Hepatocyte (in vitro differentiated cells): ENCODE data around the gene DNM3. TPM values are rescaled to one million over a fixed set of nuclear protein-coding genes. Genes with fewer than 3 reads are reported as not detected.

ENCODE experiments used
- DNase-seq: peaks from one replicate; pipeline ENCODE4 v3.0.0-alpha.2; 2016; ENCODE audit warnings: low spot score
- H2AFZ ChIP-seq: fragments of 200-600 bp; sonication (generic); 2 replicates; pipeline ENCODE4 v1.6.0; 2016; ENCODE audit warnings: antibody characterized with exemption, mild to moderate bottlenecking
- H3K27ac ChIP-seq: fragments of 200-600 bp; sonication (generic); 2 replicates; pipeline ENCODE4 v1.5.1; 2016; ENCODE audit warnings: mild to moderate bottlenecking
- H3K27me3 ChIP-seq: fragments of 200-600 bp; sonication (generic); 2 replicates; pipeline ENCODE4 v1.6.1; 2016
- H3K36me3 ChIP-seq: fragments of 200-600 bp; sonication (generic); replicated peaks from 2 replicates; pipeline ENCODE4 v1.5.1; 2016; ENCODE audit warnings: low read depth; ENCODE audit not compliant: insufficient read depth
- H3K4me1 ChIP-seq: fragments of 200-600 bp; sonication (generic); 2 replicates; pipeline ENCODE4 v1.5.1; 2016; ENCODE audit warnings: mild to moderate bottlenecking, moderate library complexity; ENCODE audit not compliant: insufficient read depth
- H3K4me2 ChIP-seq: fragments of 200-600 bp; sonication (generic); 2 replicates; pipeline ENCODE4 v1.6.0; 2016
- H3K4me3 ChIP-seq: fragments of 200-600 bp; sonication (generic); 2 replicates; pipeline ENCODE4 v1.5.1; 2016; ENCODE audit warnings: mild to moderate bottlenecking
- H3K79me2 ChIP-seq: fragments of 200-600 bp; sonication (generic); 2 replicates; pipeline ENCODE4 v1.6.0; 2017; ENCODE audit warnings: mild to moderate bottlenecking
- H3K9me2 ChIP-seq: fragments of 200-600 bp; sonication (generic); replicated peaks from 2 replicates; pipeline ENCODE4 v1.6.0; 2017; ENCODE audit warnings: mild to moderate bottlenecking; ENCODE audit not compliant: insufficient read depth
- H3K9me3 ChIP-seq: fragments of 200-600 bp; sonication (generic); 2 replicates; pipeline ENCODE4 v1.5.1; 2016; ENCODE audit warnings: low read depth, mild to moderate bottlenecking
- H4K20me1 ChIP-seq: fragments of 200-600 bp; sonication (generic); 2 replicates; pipeline ENCODE4 v1.6.0; 2016; ENCODE audit warnings: mild to moderate bottlenecking; ENCODE audit not compliant: insufficient read depth, poor library complexity, severe bottlenecking
- CTCF ChIP-seq: fragments of 200-600 bp; sonication (generic); IDR thresholded peaks from 2 replicates; pipeline ENCODE4 v1.5.1; 2016; ENCODE audit warnings: antibody characterized with exemption, mild to moderate bottlenecking; ENCODE audit not compliant: poor library complexity
- EZH2 ChIP-seq: fragments of 200-600 bp; sonication (generic); IDR thresholded peaks from 2 replicates; pipeline ENCODE4 v1.6.1; 2016; ENCODE audit warnings: antibody characterized with exemption, mild to moderate bottlenecking, borderline replicate concordance
- EZH2phosphoT487 ChIP-seq: fragments of 200-600 bp; sonication (generic); IDR thresholded peaks from one replicate; pipeline ENCODE4 v1.6.1; 2018; ENCODE audit warnings: antibody characterized with exemption, mild to moderate bottlenecking, low read depth, moderate library complexity; ENCODE audit not compliant: unreplicated experiment, severe bottlenecking
- WGBS: methylation state at CpG from one replicate; pipeline ENCODE4 v1.1.6; 2016; ENCODE audit warnings: low lambda C conversion rate; ENCODE audit errors: missing lambda C conversion rate; 5-methylcytosine and 5-hydroxymethylcytosine counted together
- polyA plus RNA-seq: library from polyadenylated mRNA; unstranded; fragments of >200 nt; fragmentation: Nextera tagmentation; extraction: Ambion mirVana; gene quantifications from 2 replicates; pipeline ENCODE4 v1.2.1, GENCODE V29; 2016
- total RNA-seq: library from RNA; depleted of rRNA; stranded (reverse); fragments of >200 nt; gene quantifications from 2 replicates; pipeline ENCODE4 v1.2.3, GENCODE V29; 2014

The DNM3 gene
- total and polyA plus RNA-seq, 2 experiments from 2014 or later: 1.5 TPM; not detected in 1

- no peak for DNase-seq
- Histone ChIP-seq H3K27ac (no peak overlapping the region), H3K4me2 (no peak overlapping the region), H3K79me2 (no peaks in the 10 kb centered on the region), H3K4me1 (peaks cover 34% of the 10 kb centered on the region), H2AFZ (no peak overlapping the region), H3K36me3 (no peaks in the 10 kb centered on the region), H3K9me3 (no peaks in the 10 kb centered on the region), H3K27me3 (no peaks in the 10 kb centered on the region), H3K9me2 (no peaks in the 10 kb centered on the region), H4K20me1 (no peaks in the 10 kb centered on the region), H3K4me3 (no peak overlapping the region)
- TF ChIP-seq CTCF (no peak), EZH2phosphoT487 (no peak)
- 48% methylated on average over 1 of the region's 1 CpG for WGBS
Measured at GRCh38 chr1:172265905-172266304, 424.6 kb downstream of the DNM3 start.

- Histone ChIP-seq H2AFZ (no peak overlapping the region), H3K36me3 (no peaks in the 10 kb centered on the region), H3K9me2 (no peaks in the 10 kb centered on the region), H3K9me3 (no peaks in the 10 kb centered on the region), H3K4me3 (no peak overlapping the region), H3K4me2 (no peak overlapping the region), H3K79me2 (no peaks in the 10 kb centered on the region), H4K20me1 (no peaks in the 10 kb centered on the region), H3K27me3 (no peaks in the 10 kb centered on the region), H3K27ac (no peak overlapping the region), H3K4me1 (peaks cover 38% of the 10 kb centered on the region)
- DNase-seq: no peak
- TF ChIP-seq CTCF (no peak), EZH2phosphoT487 (no peak), EZH2 (no peak)
- 93% methylated on average over 1 of the region's 1 CpG for WGBS
Measured at GRCh38 chr1:172266528-172267174, 425.4 kb downstream of the DNM3 start.

- Histone ChIP-seq H3K27me3 (no peaks in the 10 kb centered on the region), H3K27ac (peak overlapping the region; percentile 65), H3K36me3 (no peaks in the 10 kb centered on the region), H3K4me1 (peaks cover 38% of the 10 kb centered on the region), H4K20me1 (no peaks in the 10 kb centered on the region), H3K4me3 (no peak overlapping the region), H3K4me2 (peak overlapping the region; percentile 52), H3K9me3 (no peaks in the 10 kb centered on the region), H3K79me2 (no peaks in the 10 kb centered on the region), H3K9me2 (no peaks in the 10 kb centered on the region), H2AFZ (no peak overlapping the region)
- no peak for DNase-seq
- 75% methylated on average over 3 of the region's 3 CpGs for WGBS
- TF ChIP-seq CTCF (no peak), EZH2 (no peak), EZH2phosphoT487 (no peak)
Measured at GRCh38 chr1:172268237-172268636, 426.9 kb downstream of the DNM3 start.
